IMR-90 (cell line): ENCODE data around the gene IQCK. TPM values are rescaled to one million over a fixed set of nuclear protein-coding genes. Genes with fewer than 3 reads are reported as not detected.
A peak's percentile ranks its signal among the peaks of the same experiment; 100 is the strongest.

ENCODE experiments used
- ATAC-seq: fragments of 200-7000 bp; cut with Tn5 transposase; 2 replicates; pipeline ENCODE4 v1.9.1; 2020; ENCODE audit warnings: low read depth, mild to moderate bottlenecking, moderate library complexity
- BruUV-seq: library from RNA; stranded (reverse); fragments of 400-500 nt; replicated peaks from 2 replicates; lab custom pipeline; 2021; lab: Mats Ljungman, UMichigan
- CTCF ChIA-PET: fragments of 300-600 bp; formaldehyde crosslinking; extraction: SDS; loops from one replicate; lab custom pipeline; 2021; ENCODE audit warnings: antibody characterized with exemption; lab: Yijun Ruan, JAX
- POLR2A ChIA-PET: fragments of 300-600 bp; sonication (Branson Sonifier 250); formaldehyde crosslinking; loops from one replicate; lab custom pipeline; 2022; ENCODE audit warnings: antibody characterized with exemption; ENCODE audit not compliant: unreplicated experiment; lab: Charles Lee
- DNase-seq: peaks from one replicate; pipeline ENCODE4 v3.0.0; 2013
- H2AFZ ChIP-seq: replicated peaks from 2 replicates; pipeline ENCODE3; 2013; ENCODE audit warnings: low read length, mild to moderate bottlenecking; ENCODE audit not compliant: poor library complexity
- H2AK5ac ChIP-seq: 2 replicates; pipeline ENCODE4 v1.6.1; 2013; ENCODE audit warnings: low read depth, low read length, inconsistent platforms
- H2AK9ac ChIP-seq: replicated peaks from 2 replicates; pipeline ENCODE3; 2013; ENCODE audit warnings: mild to moderate bottlenecking, low read depth, low read length, moderate library complexity; ENCODE audit not compliant: poor library complexity
- H2BK120ac ChIP-seq: 2 replicates; pipeline ENCODE4 v1.6.1; 2013; ENCODE audit warnings: low read depth, low read length, inconsistent platforms
- H2BK15ac ChIP-seq: 3 replicates; pipeline ENCODE4 v1.6.1; 2013; ENCODE audit warnings: low read depth, low read length, inconsistent platforms
- H2BK20ac ChIP-seq: 2 replicates; pipeline ENCODE4 v1.6.1; 2013; ENCODE audit warnings: low read depth, mild to moderate bottlenecking, inconsistent platforms, low read length, moderate library complexity
- H2BK5ac ChIP-seq: 2 replicates; pipeline ENCODE4 v1.6.1; 2013; ENCODE audit warnings: mild to moderate bottlenecking, low read depth, low read length, inconsistent platforms; ENCODE audit not compliant: poor library complexity, severe bottlenecking
- H3K14ac ChIP-seq: replicated peaks from 2 replicates; pipeline ENCODE4 v1.6.1; 2013; ENCODE audit warnings: low read depth, low read length, inconsistent platforms
- H3K18ac ChIP-seq: 2 replicates; pipeline ENCODE4 v1.6.1; 2013; ENCODE audit warnings: low read depth, low read length, control low read depth
- H3K23ac ChIP-seq: 2 replicates; pipeline ENCODE4 v1.6.1; 2013; ENCODE audit warnings: low read depth, low read length, inconsistent platforms
- H3K27ac ChIP-seq: 2 replicates; pipeline ENCODE4 v1.5.1; 2013; ENCODE audit warnings: mild to moderate bottlenecking, control low read depth, low read length; ENCODE audit not compliant: insufficient read depth
- H3K27me3 ChIP-seq: 2 replicates; pipeline ENCODE4 v1.6.1; 2013; ENCODE audit warnings: low read length; ENCODE audit not compliant: control insufficient read depth, insufficient read depth
- H3K36me3 ChIP-seq: 2 replicates; pipeline ENCODE4 v1.6.1; 2013; ENCODE audit warnings: low read length, mixed read lengths; ENCODE audit not compliant: control insufficient read depth, insufficient read depth
- H3K4ac ChIP-seq: 2 replicates; pipeline ENCODE4 v1.6.1; 2013; ENCODE audit warnings: low read depth, low read length, inconsistent platforms
- H3K4me1 ChIP-seq: 2 replicates; pipeline ENCODE4 v1.6.1; 2013; ENCODE audit warnings: low read length, mixed read lengths; ENCODE audit not compliant: control insufficient read depth, insufficient read depth
- H3K4me2 ChIP-seq: 2 replicates; pipeline ENCODE4 v1.6.1; 2013; ENCODE audit warnings: low read depth, mild to moderate bottlenecking, control low read depth, low read length, moderate library complexity
- H3K4me3 ChIP-seq: 2 replicates; pipeline ENCODE4 v1.5.1; 2013; ENCODE audit warnings: low read depth, mild to moderate bottlenecking, control low read depth, low read length, moderate library complexity; ENCODE audit not compliant: insufficient read depth
- H3K56ac ChIP-seq: 2 replicates; pipeline ENCODE4 v1.6.1; 2013; ENCODE audit warnings: low read length, inconsistent platforms; ENCODE audit not compliant: insufficient read depth; ENCODE audit errors: extremely low read depth
- H3K79me1 ChIP-seq, 2 experiments: 2 replicates each; pipeline ENCODE4 v1.6.1; 2013; ENCODE audit warnings: low read length in 2 of 2, inconsistent platforms in 1 of 2, low read depth in 1 of 2
- H3K9ac ChIP-seq: 2 replicates; pipeline ENCODE4 v1.6.1; 2013; ENCODE audit warnings: low read depth, low read length, control low read depth
- H3K9me1 ChIP-seq: 2 replicates; pipeline ENCODE4 v1.6.1; 2013; ENCODE audit warnings: low read length, inconsistent platforms; ENCODE audit not compliant: insufficient read depth
- H3K9me3 ChIP-seq: 2 replicates; pipeline ENCODE4 v1.6.1; 2013; ENCODE audit warnings: low read length; ENCODE audit not compliant: control insufficient read depth, insufficient read depth
- H4K20me1 ChIP-seq: 2 replicates; pipeline ENCODE4 v1.6.1; 2013; ENCODE audit warnings: low read length, inconsistent platforms; ENCODE audit not compliant: insufficient read depth
- H4K5ac ChIP-seq: 2 replicates; pipeline ENCODE4 v1.6.1; 2013; ENCODE audit warnings: mild to moderate bottlenecking, low read depth, low read length, control low read depth
- H4K8ac ChIP-seq, 2 experiments: 2 replicates each; pipeline ENCODE4 v1.6.1; 2013; ENCODE audit warnings: low read depth in 2 of 2, low read length in 2 of 2, control low read depth in 1 of 2, inconsistent platforms in 1 of 2
- H4K91ac ChIP-seq: 2 replicates; pipeline ENCODE4 v1.6.1; 2013; ENCODE audit warnings: low read depth, low read length, inconsistent platforms; ENCODE audit not compliant: insufficient read depth
- POLR2A ChIP-seq: IDR thresholded peaks from 2 replicates; pipeline ENCODE4 v1.6.1; 2012; ENCODE audit warnings: mild to moderate bottlenecking, low read depth, low read length
- RFX5 ChIP-seq: IDR thresholded peaks from 2 replicates; pipeline ENCODE4 v1.8.0; 2012; ENCODE audit warnings: low read depth, mild to moderate bottlenecking, low read length, moderate library complexity
- WGBS, 2 experiments: methylation state at CpG; one replicate each; pipeline versions ENCODE4 v1.1.5 to v1.1.7; 2013; ENCODE audit warnings: missing lambda C conversion rate in 2 of 2; ENCODE audit not compliant: insufficient read length in 1 of 2; ENCODE audit errors: extremely low coverage in 2 of 2; 5-methylcytosine and 5-hydroxymethylcytosine counted together
- dilution Hi-C: fragments of 300-500 bp; cut with HindIII; formaldehyde crosslinking; loops from one replicate; pipeline ENCODE4 v1.14.3; 2018; ENCODE audit warnings: low sequenced_read_pairs; ENCODE audit not compliant: unreplicated experiment
- in situ Hi-C: fragments of 300-500 bp; cut with MboI; formaldehyde crosslinking; loops from 3 replicates; pipeline ENCODE4 v1.14.3; 2019; ENCODE audit warnings: low sequenced_read_pairs, inconsistent platforms, mixed read lengths
- intact Hi-C: fragments of 100-400 bp; cut with micrococcal nuclease; formaldehyde crosslinking; loops from 2 replicates; pipeline ENCODE4 v1.10.0; 2022
- polyA plus RNA-seq, 3 experiments: library from polyadenylated mRNA; depleted of rRNA; stranded (reverse); fragments of >200 nt; gene quantifications; 2 replicates each; pipeline ENCODE4 v1.2.3, GENCODE V29; 2012; ENCODE audit warnings: low replicate concordance in 1 of 3
- total RNA-seq: library from RNA; depleted of rRNA; stranded (reverse); fragments of >200 nt; gene quantifications from 2 replicates; pipeline ENCODE4 v1.2.3, GENCODE V29; 2012

IQCK gene
- total and polyA plus RNA-seq, 2 of the 4 experiments (the other 2 are of a cell fraction) = 4.1 to 5.4 TPM

DNA sequence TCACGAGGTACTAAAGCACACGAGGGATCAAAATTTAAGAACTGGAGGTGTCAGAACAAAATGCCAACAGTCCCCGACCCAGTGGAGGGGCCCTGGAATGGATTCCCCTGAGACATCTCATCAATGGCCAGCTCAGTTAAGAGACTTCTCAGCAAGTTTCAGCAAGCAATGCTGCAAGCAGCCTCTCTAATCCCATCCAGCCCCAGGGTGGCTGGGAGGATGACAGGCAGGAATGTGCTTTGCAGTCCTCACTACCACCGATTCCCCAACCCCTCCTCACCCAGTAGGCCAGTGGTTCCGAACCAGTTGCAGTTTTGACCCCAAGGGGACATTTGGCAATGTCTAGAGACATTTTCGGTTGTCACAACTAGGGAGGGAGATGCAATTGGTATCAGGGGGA is 157.8 kb downstream of the IQCK start:
- H3K9me1 ChIP-seq = peaks cover 5% of the 10 kb centered on the region
- no peak overlapping the region for H4K91ac ChIP-seq
- H3K27me3 ChIP-seq = no peaks in the 10 kb centered on the region
- no peak overlapping the region for H3K4me2 ChIP-seq
- CTCF ChIA-PET = interaction anchor here (1.1 kb wide), 1 partner anchor 32 kb away, joined by 4 read pairs; no protein-coding TSS in a partner anchor
- H2BK120ac ChIP-seq = no peak overlapping the region
- no peak overlapping the region for H3K9ac ChIP-seq
- no peak overlapping the region for H3K27ac ChIP-seq
- H3K14ac ChIP-seq = no peak overlapping the region
- H3K4me1 ChIP-seq = no peaks in the 10 kb centered on the region
- H3K36me3 ChIP-seq = peaks cover 7% of the 10 kb centered on the region; the same call in 1 of the 2 replicates
- no peak overlapping the region for H2AFZ ChIP-seq
- no peak overlapping the region for H3K4me3 ChIP-seq
- no peak overlapping the region for H2AK5ac ChIP-seq
- no peak overlapping the region for H4K5ac ChIP-seq
- no peaks in the 10 kb centered on the region for H4K20me1 ChIP-seq
- peak overlapping the region; percentile 85 for H2AK9ac ChIP-seq
- in situ Hi-C loops (loop anchor here (25.0 kb wide), 1 partner anchor 764 kb away; the partner anchor contains the start of gene ITPRIPL2), dilution Hi-C loops (loop anchor here (25.0 kb wide), 1 partner anchor 264 kb away; no protein-coding TSS in a partner anchor), intact Hi-C loops (no loop called here)
- no peak overlapping the region for H3K56ac ChIP-seq
- no peak overlapping the region for H2BK15ac ChIP-seq
- peaks cover 0 to 4% of the 10 kb centered on the region in 2 experiments; a peak in 1 of 4 replicates for H3K79me1 ChIP-seq
- ATAC-seq (no peak), DNase-seq (no peak)
- WGBS, 2 experiments = 92% methylated on average over 2 of the region's 6 CpGs; no CpG with 5 or more reads in 1 of the 2 experiments
- H4K8ac ChIP-seq = no peak overlapping the region
- no peak overlapping the region for H2BK5ac ChIP-seq
- no peak overlapping the region for H2BK20ac ChIP-seq
- H3K9me3 ChIP-seq = no peaks in the 10 kb centered on the region
- no peak overlapping the region for H3K23ac ChIP-seq
- TF ChIP-seq RFX5 (no peak), POLR2A (no peak)
- no peak overlapping the region for H3K18ac ChIP-seq
- no peak overlapping the region for H3K4ac ChIP-seq
- POLR2A ChIA-PET = no interaction called here
- no TSS peak for BruUV-seq
